ENCODE measurements around the gene EOMES.

Gene EOMES

GRCh38 chr3:27678234-27678633 lies 43.9 kb downstream of the EOMES start:
- no peak for DNase-seq

- no peak for DNase-seq
Observed at GRCh38 chr3:27677565-27677964, 44.6 kb downstream of the EOMES start.

- no peak for DNase-seq
Observed at GRCh38 chr3:27675287-27675686, 46.8 kb downstream of the EOMES start.

GRCh38 chr3:27673701-27674100 lies 48.4 kb downstream of the EOMES start:
- no peak for DNase-seq

GRCh38 chr3:27671101-27671500 lies 51.0 kb downstream of the EOMES start:
- DNase-seq = no peak

GRCh38 chr3:27670619-27671018 lies 51.5 kb downstream of the EOMES start:
- DNase-seq = no peak

- no peak for DNase-seq
Observed at GRCh38 chr3:27669591-27669990, 52.5 kb downstream of the EOMES start.

GRCh38 chr3:27667751-27668150 lies 54.4 kb downstream of the EOMES start:
- DNase-seq = no peak

GRCh38 chr3:27666708-27667107 lies 55.4 kb downstream of the EOMES start:
- DNase-seq = no peak

GRCh38 chr3:27666272-27666671 lies 55.9 kb downstream of the EOMES start:
- no peak for DNase-seq
